Measurements from ENCODE around the gene RABL3.

GRCh38 chr3:120743556-120744195 lies 1.4 kb upstream of the RABL3 start:
- TF ChIP-seq, protein P1, sequence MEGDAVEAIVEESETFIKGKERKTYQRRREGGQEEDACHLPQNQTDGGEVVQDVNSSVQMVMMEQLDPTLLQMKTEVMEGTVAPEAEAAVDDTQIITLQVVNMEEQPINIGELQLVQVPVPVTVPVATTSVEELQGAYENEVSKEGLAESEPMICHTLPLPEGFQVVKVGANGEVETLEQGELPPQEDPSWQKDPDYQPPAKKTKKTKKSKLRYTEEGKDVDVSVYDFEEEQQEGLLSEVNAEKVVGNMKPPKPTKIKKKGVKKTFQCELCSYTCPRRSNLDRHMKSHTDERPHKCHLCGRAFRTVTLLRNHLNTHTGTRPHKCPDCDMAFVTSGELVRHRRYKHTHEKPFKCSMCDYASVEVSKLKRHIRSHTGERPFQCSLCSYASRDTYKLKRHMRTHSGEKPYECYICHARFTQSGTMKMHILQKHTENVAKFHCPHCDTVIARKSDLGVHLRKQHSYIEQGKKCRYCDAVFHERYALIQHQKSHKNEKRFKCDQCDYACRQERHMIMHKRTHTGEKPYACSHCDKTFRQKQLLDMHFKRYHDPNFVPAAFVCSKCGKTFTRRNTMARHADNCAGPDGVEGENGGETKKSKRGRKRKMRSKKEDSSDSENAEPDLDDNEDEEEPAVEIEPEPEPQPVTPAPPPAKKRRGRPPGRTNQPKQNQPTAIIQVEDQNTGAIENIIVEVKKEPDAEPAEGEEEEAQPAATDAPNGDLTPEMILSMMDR (IDR thresholded peaks at IDR 0.05; ENCODE audit: borderline replicate concordance, extremely low read depth, low read length, poor library complexity, severe bottlenecking), result no peak
- TF ChIP-seq EZH2 (IDR thresholded peaks at IDR 0.05; ENCODE audit: borderline replicate concordance, low read depth, low read length, severe bottlenecking), result no peak

All from DND-41 (cell line).